ENCODE results near the gene PDE4B. TPM values are rescaled to one million over a fixed set of nuclear protein-coding genes. Genes with fewer than 3 reads are reported as not detected.

Gene PDE4B
- total RNA-seq, 2 donors from 2014 or later = 2.0 to 5.7 TPM

DNA sequence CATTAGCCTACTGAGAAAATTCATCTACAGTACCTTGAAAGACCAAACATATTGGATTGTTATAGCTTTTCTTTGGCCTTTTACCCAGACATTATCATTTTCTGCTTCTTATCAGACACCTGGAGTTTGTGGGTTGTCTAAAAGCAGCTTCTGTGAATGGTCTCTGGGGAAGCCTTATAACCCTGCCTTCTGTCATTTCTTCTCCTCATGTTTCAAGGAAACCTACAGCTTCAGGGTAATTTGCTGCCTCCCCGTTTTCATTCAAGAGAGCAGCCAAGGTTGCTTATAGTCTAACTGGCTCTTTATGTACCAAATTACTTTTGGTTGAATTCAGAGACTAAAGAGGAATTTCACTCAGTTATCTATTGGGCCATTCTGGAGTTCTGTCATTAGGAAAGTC is 453.0 kb downstream of the PDE4B start:
- Histone ChIP-seq H3K9me3 (no peaks in the 10 kb centered on the region), H3K4me3 (no peak overlapping the region), H3K27me3 (no peaks in the 10 kb centered on the region), H3K27ac (no peak overlapping the region), H3K9ac (ENCODE audit: low read depth in 2 of 2, low read length in 2 of 2) (no peak overlapping the region), H3K36me3 (no peaks in the 10 kb centered on the region), H3K4me1 (no peaks in the 10 kb centered on the region)
- intact Hi-C loops (cut with DNase I) = no loop called here
- TF ChIP-seq, protein P1, sequence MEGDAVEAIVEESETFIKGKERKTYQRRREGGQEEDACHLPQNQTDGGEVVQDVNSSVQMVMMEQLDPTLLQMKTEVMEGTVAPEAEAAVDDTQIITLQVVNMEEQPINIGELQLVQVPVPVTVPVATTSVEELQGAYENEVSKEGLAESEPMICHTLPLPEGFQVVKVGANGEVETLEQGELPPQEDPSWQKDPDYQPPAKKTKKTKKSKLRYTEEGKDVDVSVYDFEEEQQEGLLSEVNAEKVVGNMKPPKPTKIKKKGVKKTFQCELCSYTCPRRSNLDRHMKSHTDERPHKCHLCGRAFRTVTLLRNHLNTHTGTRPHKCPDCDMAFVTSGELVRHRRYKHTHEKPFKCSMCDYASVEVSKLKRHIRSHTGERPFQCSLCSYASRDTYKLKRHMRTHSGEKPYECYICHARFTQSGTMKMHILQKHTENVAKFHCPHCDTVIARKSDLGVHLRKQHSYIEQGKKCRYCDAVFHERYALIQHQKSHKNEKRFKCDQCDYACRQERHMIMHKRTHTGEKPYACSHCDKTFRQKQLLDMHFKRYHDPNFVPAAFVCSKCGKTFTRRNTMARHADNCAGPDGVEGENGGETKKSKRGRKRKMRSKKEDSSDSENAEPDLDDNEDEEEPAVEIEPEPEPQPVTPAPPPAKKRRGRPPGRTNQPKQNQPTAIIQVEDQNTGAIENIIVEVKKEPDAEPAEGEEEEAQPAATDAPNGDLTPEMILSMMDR (IDR thresholded peaks at IDR 0.05) = no peak
- DNase-seq = no peak

DNA sequence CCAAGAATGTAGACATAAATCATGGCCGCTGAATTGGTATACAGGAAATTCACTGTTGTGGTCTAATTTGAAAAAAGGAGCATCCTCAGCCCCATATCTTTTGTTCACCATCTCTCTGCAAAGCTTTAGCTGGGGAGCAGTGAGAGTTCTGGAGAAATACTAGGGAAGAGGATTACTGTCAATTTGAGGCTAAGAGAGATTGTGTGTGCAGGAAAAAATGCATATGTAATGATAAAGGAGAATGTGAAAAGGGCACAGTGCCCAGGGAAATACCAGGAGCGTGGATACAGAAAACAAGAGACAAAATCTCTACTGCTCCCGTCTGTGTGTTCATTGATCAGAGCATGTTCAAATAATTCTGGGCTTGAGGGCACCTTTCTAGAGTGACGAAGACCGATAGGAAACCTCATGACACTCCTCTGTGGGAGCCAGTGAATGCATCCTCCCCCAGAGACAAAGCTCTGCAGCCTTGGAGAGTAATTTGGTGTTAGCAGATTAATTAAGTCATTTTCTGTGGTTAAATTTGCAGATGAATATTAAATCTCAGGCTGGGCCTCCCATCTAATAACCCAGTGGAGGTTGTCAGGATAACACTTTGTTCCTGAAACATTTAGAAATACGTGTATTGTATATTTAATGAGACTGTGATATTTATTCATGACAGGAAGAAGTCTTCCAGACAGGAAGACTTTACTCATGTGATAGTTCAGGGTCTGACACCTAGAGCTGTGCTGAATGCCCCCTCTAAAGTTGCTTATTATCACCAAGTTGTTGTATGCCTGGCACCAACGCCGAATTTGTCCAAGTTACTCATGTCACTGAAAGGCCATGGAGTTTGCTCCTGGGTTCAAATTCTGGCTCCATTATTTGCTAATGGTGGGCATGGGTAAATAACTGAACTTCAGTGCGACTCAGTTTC is 453.9 kb downstream of the PDE4B start:
- no peak overlapping the region for H3K27ac ChIP-seq
- H3K4me3 ChIP-seq = no peak overlapping the region
- no peaks in the 10 kb centered on the region for H3K36me3 ChIP-seq
- H3K9ac ChIP-seq (ENCODE audit: low read depth in 2 of 2, low read length in 2 of 2) = no peak overlapping the region
- intact Hi-C loops (cut with DNase I) = no loop called here
- H3K9me3 ChIP-seq = no peaks in the 10 kb centered on the region
- no peak for DNase-seq
- no peaks in the 10 kb centered on the region for H3K4me1 ChIP-seq
- TF ChIP-seq, protein P1 (IDR thresholded peaks at IDR 0.05) = no peak
- H3K27me3 ChIP-seq = no peaks in the 10 kb centered on the region

DNA sequence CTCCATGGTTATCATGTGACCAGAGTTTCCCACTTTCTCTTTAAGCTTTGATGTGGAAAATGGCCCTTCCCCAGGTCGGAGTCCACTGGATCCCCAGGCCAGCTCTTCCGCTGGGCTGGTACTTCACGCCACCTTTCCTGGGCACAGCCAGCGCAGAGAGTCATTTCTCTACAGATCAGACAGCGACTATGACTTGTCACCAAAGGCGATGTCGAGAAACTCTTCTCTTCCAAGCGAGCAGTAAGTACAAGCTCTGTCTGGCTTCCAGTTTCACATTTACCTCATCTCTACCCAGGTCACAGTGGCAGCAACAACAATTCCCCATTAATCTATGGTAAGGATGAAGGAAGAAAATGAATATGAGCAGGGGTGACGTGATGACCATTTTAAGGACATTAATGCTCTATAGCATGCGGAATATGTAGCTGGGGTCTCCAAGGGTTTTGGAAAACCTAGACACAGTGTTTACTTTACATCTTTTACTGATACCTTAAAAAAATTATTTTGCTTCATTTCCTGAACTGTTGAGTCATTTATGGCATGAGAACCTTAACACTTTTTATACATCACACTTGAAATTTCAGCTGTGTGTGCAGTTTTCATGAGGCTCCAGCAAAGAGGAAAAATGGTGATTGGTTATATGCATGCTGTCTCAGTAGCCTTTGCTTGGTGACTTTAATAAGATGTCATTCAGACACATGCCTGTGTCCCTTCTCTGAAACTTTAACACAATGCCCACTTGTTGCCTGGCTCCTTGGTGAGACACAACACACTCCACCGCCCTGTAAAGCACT is 454.9 kb downstream of the PDE4B start:
- H3K9me3 ChIP-seq = no peaks in the 10 kb centered on the region
- intact Hi-C loops (cut with DNase I) = no loop called here
- H3K27ac ChIP-seq = no peak overlapping the region
- H3K4me3 ChIP-seq = no peak overlapping the region
- no peak overlapping the region for H3K9ac ChIP-seq (ENCODE audit: low read depth in 2 of 2, low read length in 2 of 2)
- TF ChIP-seq, protein P1 (IDR thresholded peaks at IDR 0.05) = no peak
- DNase-seq = no peak
- H3K27me3 ChIP-seq = no peaks in the 10 kb centered on the region
- no peaks in the 10 kb centered on the region for H3K36me3 ChIP-seq
- no peaks in the 10 kb centered on the region for H3K4me1 ChIP-seq

DNA sequence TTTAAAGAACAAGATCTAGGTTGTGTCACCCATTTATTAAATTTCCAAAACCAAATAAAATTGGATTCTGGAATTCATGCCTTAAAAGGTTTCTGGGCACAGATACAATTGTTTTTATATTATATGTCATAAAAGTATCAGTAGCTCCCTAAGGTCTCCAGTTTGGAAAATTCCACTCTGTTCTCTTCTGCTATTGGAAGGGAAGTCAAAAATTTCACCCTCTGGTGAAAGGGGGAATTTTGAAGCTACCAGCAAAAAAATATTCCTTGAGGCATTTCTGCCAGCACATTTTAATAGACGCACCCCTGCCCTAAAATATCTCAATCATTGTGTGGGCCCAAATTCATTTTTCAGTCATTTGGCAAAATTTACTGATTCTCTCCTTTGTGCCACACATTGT is 455.6 kb downstream of the PDE4B start:
- intact Hi-C loops (cut with DNase I) = no loop called here
- Histone ChIP-seq H3K27ac (no peak overlapping the region), H3K4me3 (no peak overlapping the region), H3K9me3 (no peaks in the 10 kb centered on the region), H3K9ac (ENCODE audit: low read depth in 2 of 2, low read length in 2 of 2) (no peak overlapping the region), H3K4me1 (no peaks in the 10 kb centered on the region), H3K36me3 (no peaks in the 10 kb centered on the region), H3K27me3 (no peaks in the 10 kb centered on the region)
- TF ChIP-seq, protein P1 (IDR thresholded peaks at IDR 0.05) = no peak
- no peak for DNase-seq

DNA sequence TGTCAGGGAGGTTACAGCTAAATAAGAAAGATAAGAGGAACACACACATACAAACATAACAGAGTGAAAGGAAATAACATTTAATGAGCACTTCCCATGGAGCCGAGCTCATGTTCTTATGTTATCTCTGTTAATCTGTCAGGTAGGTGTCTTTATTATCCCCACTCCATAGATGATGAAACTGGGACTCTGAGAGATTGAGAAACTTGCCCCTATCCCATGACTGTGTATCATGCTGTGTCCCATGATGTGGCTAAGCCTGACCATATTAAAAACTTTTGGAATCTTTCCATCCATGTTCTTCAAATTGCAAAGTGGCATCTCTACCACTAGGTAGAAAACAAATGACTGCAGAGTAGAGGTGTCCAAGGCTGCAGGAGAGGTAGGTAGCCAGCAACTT is 456.1 kb downstream of the PDE4B start:
- TF ChIP-seq, protein P1 (IDR thresholded peaks at IDR 0.05) = no peak
- H3K36me3 ChIP-seq = no peaks in the 10 kb centered on the region
- H3K9ac ChIP-seq (ENCODE audit: low read depth in 2 of 2, low read length in 2 of 2) = no peak overlapping the region
- H3K4me1 ChIP-seq = no peaks in the 10 kb centered on the region
- H3K4me3 ChIP-seq = no peak overlapping the region
- intact Hi-C loops (cut with DNase I) = no loop called here
- DNase-seq = no peak
- no peaks in the 10 kb centered on the region for H3K9me3 ChIP-seq
- H3K27ac ChIP-seq = no peak overlapping the region
- H3K27me3 ChIP-seq = no peaks in the 10 kb centered on the region

All from colonic mucosa (tissue), 4 donors.